Measurements from ENCODE around the gene YEATS4.

Gene YEATS4

GRCh38 chr12:69341328-69341727 is 18.2 kb upstream of the YEATS4 start:
- Histone ChIP-seq H3K27me3 (replicated peaks; ENCODE audit: control insufficient read depth, insufficient read depth, low read length, poor library complexity, severe bottlenecking) (no peaks in the 10 kb centered on the region), H3K9me3 (ENCODE audit: control insufficient read depth, low read length) (no peaks in the 10 kb centered on the region), H3K4me1 (ENCODE audit: control insufficient read depth, insufficient read depth, low read length, poor library complexity, severe bottlenecking) (no peaks in the 10 kb centered on the region), H3K27ac (ENCODE audit: insufficient read depth, low read length, poor library complexity, severe bottlenecking) (no peak overlapping the region), H3K4me3 (ENCODE audit: insufficient read depth, low read depth, low read length, poor library complexity, severe bottlenecking) (no peak overlapping the region), H3K36me3 (ENCODE audit: control insufficient read depth, insufficient read depth, low read length) (no peaks in the 10 kb centered on the region)
- DNase-seq, result no peak

- H3K27ac ChIP-seq (ENCODE audit: insufficient read depth, low read length, poor library complexity, severe bottlenecking), result no peak overlapping the region
- no peaks in the 10 kb centered on the region for H3K36me3 ChIP-seq (ENCODE audit: control insufficient read depth, insufficient read depth, low read length)
- no peaks in the 10 kb centered on the region for H3K9me3 ChIP-seq (ENCODE audit: control insufficient read depth, low read length)
- no peaks in the 10 kb centered on the region for H3K27me3 ChIP-seq (replicated peaks; ENCODE audit: control insufficient read depth, insufficient read depth, low read length, poor library complexity, severe bottlenecking)
- no peaks in the 10 kb centered on the region for H3K4me1 ChIP-seq (ENCODE audit: control insufficient read depth, insufficient read depth, low read length, poor library complexity, severe bottlenecking)
- no peak for DNase-seq
- H3K4me3 ChIP-seq (ENCODE audit: insufficient read depth, low read depth, low read length, poor library complexity, severe bottlenecking), result no peak overlapping the region
These were observed 17.1 kb upstream of the YEATS4 start for GRCh38 chr12:69342421-69342820.

- Histone ChIP-seq H3K27ac (ENCODE audit: insufficient read depth, low read length, poor library complexity, severe bottlenecking) (no peak overlapping the region), H3K9me3 (ENCODE audit: control insufficient read depth, low read length) (no peaks in the 10 kb centered on the region), H3K36me3 (ENCODE audit: control insufficient read depth, insufficient read depth, low read length) (no peaks in the 10 kb centered on the region), H3K4me1 (ENCODE audit: control insufficient read depth, insufficient read depth, low read length, poor library complexity, severe bottlenecking) (no peaks in the 10 kb centered on the region), H3K27me3 (replicated peaks; ENCODE audit: control insufficient read depth, insufficient read depth, low read length, poor library complexity, severe bottlenecking) (no peaks in the 10 kb centered on the region), H3K4me3 (ENCODE audit: insufficient read depth, low read depth, low read length, poor library complexity, severe bottlenecking) (no peak overlapping the region)
- no peak for DNase-seq
These were observed 16.2 kb upstream of the YEATS4 start for GRCh38 chr12:69343357-69343756.

GRCh38 chr12:69343885-69344612 is 15.5 kb upstream of the YEATS4 start:
- Histone ChIP-seq H3K36me3 (ENCODE audit: control insufficient read depth, insufficient read depth, low read length) (no peaks in the 10 kb centered on the region), H3K4me1 (ENCODE audit: control insufficient read depth, insufficient read depth, low read length, poor library complexity, severe bottlenecking) (no peaks in the 10 kb centered on the region), H3K27ac (ENCODE audit: insufficient read depth, low read length, poor library complexity, severe bottlenecking) (no peak overlapping the region), H3K9me3 (ENCODE audit: control insufficient read depth, low read length) (no peaks in the 10 kb centered on the region), H3K27me3 (replicated peaks; ENCODE audit: control insufficient read depth, insufficient read depth, low read length, poor library complexity, severe bottlenecking) (no peaks in the 10 kb centered on the region), H3K4me3 (ENCODE audit: insufficient read depth, low read depth, low read length, poor library complexity, severe bottlenecking) (no peak overlapping the region)
- no peak for DNase-seq

GRCh38 chr12:69345077-69345476 is 14.5 kb upstream of the YEATS4 start:
- Histone ChIP-seq H3K4me3 (ENCODE audit: insufficient read depth, low read depth, low read length, poor library complexity, severe bottlenecking) (no peak overlapping the region), H3K36me3 (ENCODE audit: control insufficient read depth, insufficient read depth, low read length) (no peaks in the 10 kb centered on the region), H3K9me3 (ENCODE audit: control insufficient read depth, low read length) (no peaks in the 10 kb centered on the region), H3K27me3 (replicated peaks; ENCODE audit: control insufficient read depth, insufficient read depth, low read length, poor library complexity, severe bottlenecking) (no peaks in the 10 kb centered on the region), H3K4me1 (ENCODE audit: control insufficient read depth, insufficient read depth, low read length, poor library complexity, severe bottlenecking) (no peaks in the 10 kb centered on the region), H3K27ac (ENCODE audit: insufficient read depth, low read length, poor library complexity, severe bottlenecking) (no peak overlapping the region)
- no peak for DNase-seq

- no peak overlapping the region for H3K4me3 ChIP-seq (ENCODE audit: insufficient read depth, low read depth, low read length, poor library complexity, severe bottlenecking)
- H3K27me3 ChIP-seq (replicated peaks; ENCODE audit: control insufficient read depth, insufficient read depth, low read length, poor library complexity, severe bottlenecking), result no peaks in the 10 kb centered on the region
- H3K4me1 ChIP-seq (ENCODE audit: control insufficient read depth, insufficient read depth, low read length, poor library complexity, severe bottlenecking), result no peaks in the 10 kb centered on the region
- no peak overlapping the region for H3K27ac ChIP-seq (ENCODE audit: insufficient read depth, low read length, poor library complexity, severe bottlenecking)
- no peak for DNase-seq
- no peaks in the 10 kb centered on the region for H3K36me3 ChIP-seq (ENCODE audit: control insufficient read depth, insufficient read depth, low read length)
- H3K9me3 ChIP-seq (ENCODE audit: control insufficient read depth, low read length), result no peaks in the 10 kb centered on the region
These were observed 13.8 kb upstream of the YEATS4 start for GRCh38 chr12:69345742-69346141.

GRCh38 chr12:69348162-69348938 is 11.2 kb upstream of the YEATS4 start, which contains the start of gene LYZ:
Gene LYZ, plus strand, starts transcription at chr12:69348381. Its CDS starts 28 bp downstream, at chr12:69348409.
- Histone ChIP-seq H3K36me3 (ENCODE audit: control insufficient read depth, insufficient read depth, low read length) (no peaks in the 10 kb centered on the region), H3K4me3 (ENCODE audit: insufficient read depth, low read depth, low read length, poor library complexity, severe bottlenecking) (no peak within 1 kb of the TSS), H3K27ac (ENCODE audit: insufficient read depth, low read length, poor library complexity, severe bottlenecking) (no peak within 1 kb of the TSS), H3K27me3 (replicated peaks; ENCODE audit: control insufficient read depth, insufficient read depth, low read length, poor library complexity, severe bottlenecking) (no peaks in the 10 kb centered on the region), H3K4me1 (ENCODE audit: control insufficient read depth, insufficient read depth, low read length, poor library complexity, severe bottlenecking) (no peaks in the 10 kb centered on the region), H3K9me3 (ENCODE audit: control insufficient read depth, low read length) (no peaks in the 10 kb centered on the region)
- no peak for DNase-seq

- Histone ChIP-seq H3K4me3 (ENCODE audit: insufficient read depth, low read depth, low read length, poor library complexity, severe bottlenecking) (no peak overlapping the region), H3K9me3 (ENCODE audit: control insufficient read depth, low read length) (no peaks in the 10 kb centered on the region), H3K36me3 (ENCODE audit: control insufficient read depth, insufficient read depth, low read length) (no peaks in the 10 kb centered on the region), H3K4me1 (ENCODE audit: control insufficient read depth, insufficient read depth, low read length, poor library complexity, severe bottlenecking) (no peaks in the 10 kb centered on the region), H3K27me3 (replicated peaks; ENCODE audit: control insufficient read depth, insufficient read depth, low read length, poor library complexity, severe bottlenecking) (no peaks in the 10 kb centered on the region), H3K27ac (ENCODE audit: insufficient read depth, low read length, poor library complexity, severe bottlenecking) (no peak overlapping the region)
- DNase-seq, result no peak
These were observed 9.4 kb upstream of the YEATS4 start for GRCh38 chr12:69350002-69350626.

GRCh38 chr12:69350777-69351176 is 8.8 kb upstream of the YEATS4 start:
- Histone ChIP-seq H3K27ac (ENCODE audit: insufficient read depth, low read length, poor library complexity, severe bottlenecking) (no peak overlapping the region), H3K27me3 (replicated peaks; ENCODE audit: control insufficient read depth, insufficient read depth, low read length, poor library complexity, severe bottlenecking) (no peaks in the 10 kb centered on the region), H3K4me3 (ENCODE audit: insufficient read depth, low read depth, low read length, poor library complexity, severe bottlenecking) (no peak overlapping the region)

More at GRCh38 chr12:69350777-69351176, 8.8 kb upstream of the YEATS4 start:
- DNase-seq, result no peak
- H3K9me3 ChIP-seq (ENCODE audit: control insufficient read depth, low read length), result no peaks in the 10 kb centered on the region
- no peaks in the 10 kb centered on the region for H3K36me3 ChIP-seq (ENCODE audit: control insufficient read depth, insufficient read depth, low read length)
- no peaks in the 10 kb centered on the region for H3K4me1 ChIP-seq (ENCODE audit: control insufficient read depth, insufficient read depth, low read length, poor library complexity, severe bottlenecking)
